NCI-H460 (cell line): ENCODE data around the gene FBXL14. TPM values are rescaled to one million over a fixed set of nuclear protein-coding genes. Genes with fewer than 3 reads are reported as not detected.
"Not testable (repeated sequence)": the region's sequence is repeated elsewhere in the genome, so short reads cannot be mapped to it uniquely, and the experiment has no call there.

Source experiments
- DNase-seq: peaks from one replicate; pipeline ENCODE4 v3.0.0-alpha.2; 2016; ENCODE audit warnings: low read depth; ENCODE audit errors: extremely low read depth
- total RNA-seq: library from RNA; depleted of rRNA; stranded (reverse); fragments of >200 nt; shearing (Covaris generic); gene quantifications from 2 replicates; pipeline ENCODE4 v1.2.3, GENCODE V29; 2014

Gene FBXL14
- total RNA-seq, 1 experiment from 2014 or later: 15.1 TPM

DNA sequence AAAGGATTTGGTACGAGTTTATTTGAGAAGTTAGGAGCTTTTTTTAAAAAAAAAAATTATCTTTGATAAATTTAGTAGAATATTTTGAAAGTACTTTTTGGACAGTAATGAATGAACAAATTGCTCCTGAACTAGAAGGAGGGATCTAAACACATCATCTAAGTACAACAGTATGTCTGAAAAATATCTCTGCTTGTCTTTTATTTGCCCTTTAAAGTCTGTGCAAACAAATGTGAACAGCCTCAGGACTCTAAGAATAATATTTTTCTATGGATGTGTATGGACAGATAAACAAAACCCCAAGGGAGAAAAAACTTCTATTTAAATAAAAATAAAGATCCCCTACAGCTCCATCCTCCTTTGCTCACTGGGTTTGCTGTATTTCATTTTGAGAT is 19.5 kb downstream of the FBXL14 start:
- DNase-seq: no peak

DNA sequence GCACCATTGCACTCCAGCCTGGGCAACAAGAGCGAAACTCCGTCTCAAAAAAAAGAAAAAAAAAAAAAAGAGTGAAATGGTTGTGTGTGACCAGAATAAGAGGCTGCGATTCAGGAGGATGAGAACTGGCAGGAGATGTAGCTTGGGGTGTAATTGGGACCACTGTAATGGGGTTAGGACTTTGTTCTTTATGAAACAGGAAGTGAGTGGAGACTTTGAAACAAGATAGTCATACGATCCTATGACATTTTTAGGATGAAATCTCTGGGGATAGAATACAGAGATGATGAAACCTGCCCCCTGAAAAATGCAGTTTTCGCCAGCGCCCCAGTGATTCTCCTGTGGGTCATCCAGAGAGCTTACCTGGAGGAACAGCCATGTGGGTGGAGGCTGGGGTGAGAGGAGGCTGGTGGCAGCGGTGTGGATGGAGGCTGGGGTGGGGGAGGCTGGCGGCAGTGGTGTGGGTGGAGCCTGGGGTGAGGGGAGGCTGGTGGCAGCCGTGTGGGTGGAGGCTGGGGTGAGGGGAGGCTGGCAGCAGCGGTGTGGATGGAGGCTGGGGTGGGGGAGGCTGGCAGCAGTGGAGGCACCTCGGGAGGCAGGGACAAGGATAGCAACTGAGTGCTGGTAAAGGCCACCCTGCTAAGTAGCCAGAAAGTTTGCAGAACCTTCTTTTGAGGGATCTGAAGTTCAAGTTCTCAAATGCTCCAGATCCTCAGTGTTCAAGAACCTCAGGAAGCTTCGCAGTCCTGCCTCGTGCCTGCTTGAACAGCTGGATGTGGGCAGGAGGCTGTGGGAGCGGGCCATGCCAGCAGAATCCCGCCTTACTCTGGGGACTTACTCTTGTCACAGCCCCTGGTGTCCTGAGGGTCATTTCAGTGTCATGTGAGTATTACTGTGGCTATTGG is 20.2 kb downstream of the FBXL14 start:
- no peak for DNase-seq

DNA sequence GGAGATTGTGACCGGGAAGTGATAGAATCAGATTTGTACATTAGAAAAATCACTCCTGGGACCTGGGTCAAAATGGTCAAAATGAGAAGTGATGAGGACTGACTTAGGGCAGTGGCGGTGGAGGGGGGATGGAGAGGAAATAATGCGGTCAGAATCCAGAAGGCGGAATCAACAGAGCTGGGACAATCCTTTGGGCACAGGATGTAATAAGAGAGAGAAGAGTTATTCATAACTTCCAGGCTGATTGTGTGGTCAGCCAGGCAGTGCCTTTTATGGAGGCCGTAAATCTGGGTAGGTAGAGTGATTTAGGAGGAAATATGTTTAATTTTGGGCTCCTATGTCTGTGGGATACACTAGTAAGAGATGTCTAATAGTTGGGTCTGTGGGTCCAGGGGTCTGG is 21.6 kb downstream of the FBXL14 start:
- no peak for DNase-seq

DNA sequence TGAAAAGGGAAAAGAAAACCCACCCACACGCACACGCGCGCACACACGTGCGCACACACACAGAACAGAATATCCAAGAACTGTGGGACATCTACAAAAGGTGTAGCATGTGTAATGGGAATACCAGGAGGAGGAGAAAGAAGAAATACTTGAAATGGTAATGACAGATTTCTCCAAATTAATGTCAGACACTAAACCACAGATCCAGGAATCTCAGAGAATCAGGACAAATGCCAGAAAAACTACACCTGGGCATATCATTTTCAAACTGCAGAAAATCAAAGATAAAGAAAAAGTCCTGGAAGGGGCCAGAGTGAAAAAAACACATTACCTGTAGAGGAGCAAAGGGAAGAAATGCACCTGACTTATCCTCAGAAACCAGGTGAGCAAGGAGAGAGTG is 26.5 kb downstream of the FBXL14 start:
- DNase-seq: no peak

DNA sequence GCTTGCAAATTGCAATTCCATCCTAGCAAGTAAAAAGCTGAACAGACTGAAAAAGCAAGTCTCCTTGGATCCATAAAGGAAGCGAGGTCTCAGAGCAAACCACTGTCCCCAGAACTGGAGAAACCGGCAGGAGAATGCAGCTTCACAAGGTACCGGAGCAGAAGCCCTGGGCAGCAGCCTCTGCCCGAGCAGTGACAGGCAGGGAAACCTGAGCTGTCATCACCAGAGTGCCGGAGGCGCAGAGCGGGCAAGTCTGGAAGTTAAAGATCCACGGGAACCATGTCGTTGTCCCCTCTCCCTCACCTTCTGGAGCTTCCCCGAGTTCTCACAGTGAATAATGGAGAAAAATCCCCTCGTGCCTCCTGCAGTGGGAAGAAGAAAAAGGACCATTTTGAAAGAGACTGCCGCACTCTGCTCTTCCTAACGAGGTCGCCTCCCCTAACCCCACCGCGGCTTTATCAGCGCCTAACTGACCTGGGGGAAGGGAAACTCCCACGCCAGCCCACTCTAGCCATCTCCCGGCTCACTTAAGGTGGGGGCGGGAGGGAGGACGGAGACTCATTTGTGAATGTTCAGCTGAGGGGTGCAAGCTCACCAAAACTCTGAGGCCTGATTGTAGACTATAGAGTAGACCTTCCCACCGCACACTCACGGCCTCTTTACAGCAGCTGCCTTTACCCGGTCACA is 27.8 kb downstream of the FBXL14 start:
- DNase-seq: no peak

DNA sequence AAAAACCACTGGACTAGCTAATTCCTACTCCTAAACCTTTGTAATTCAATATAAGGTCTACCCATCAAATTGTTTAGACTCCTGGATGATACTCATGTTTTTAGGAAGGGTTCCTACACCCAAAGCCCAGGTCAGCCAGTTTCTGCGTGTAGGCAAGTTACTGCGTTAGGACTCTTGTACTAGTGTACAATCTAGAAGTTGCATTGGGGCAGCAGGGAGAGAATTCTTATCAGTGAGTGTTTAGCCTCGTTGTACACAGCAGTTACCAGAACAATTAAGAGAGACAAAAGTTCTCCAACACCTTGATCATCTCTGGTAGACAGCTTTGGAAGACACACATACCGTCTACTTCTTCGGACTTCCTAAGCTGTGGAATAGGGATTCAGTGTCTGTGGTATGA is 29.2 kb downstream of the FBXL14 start:
- no peak for DNase-seq

DNA sequence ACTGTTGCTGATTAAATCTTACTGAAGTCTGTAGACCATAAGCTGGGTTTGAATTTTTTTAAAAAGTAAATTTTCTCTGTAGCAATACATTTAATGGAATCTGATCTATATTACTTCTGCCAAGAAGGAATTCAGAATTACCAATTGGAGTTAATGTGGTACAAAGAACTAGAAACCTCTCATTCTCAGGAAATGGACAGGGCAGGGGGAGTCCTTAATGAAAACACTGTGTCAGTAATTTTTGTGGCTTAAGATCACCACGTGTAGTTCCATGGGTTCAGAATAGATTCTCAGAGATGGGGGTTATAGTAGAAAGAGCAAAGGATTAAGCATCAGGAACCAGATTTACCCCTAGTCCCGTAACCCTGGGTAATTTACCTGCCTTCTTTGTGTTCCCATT is 30.3 kb downstream of the FBXL14 start:
- no peak for DNase-seq

DNA sequence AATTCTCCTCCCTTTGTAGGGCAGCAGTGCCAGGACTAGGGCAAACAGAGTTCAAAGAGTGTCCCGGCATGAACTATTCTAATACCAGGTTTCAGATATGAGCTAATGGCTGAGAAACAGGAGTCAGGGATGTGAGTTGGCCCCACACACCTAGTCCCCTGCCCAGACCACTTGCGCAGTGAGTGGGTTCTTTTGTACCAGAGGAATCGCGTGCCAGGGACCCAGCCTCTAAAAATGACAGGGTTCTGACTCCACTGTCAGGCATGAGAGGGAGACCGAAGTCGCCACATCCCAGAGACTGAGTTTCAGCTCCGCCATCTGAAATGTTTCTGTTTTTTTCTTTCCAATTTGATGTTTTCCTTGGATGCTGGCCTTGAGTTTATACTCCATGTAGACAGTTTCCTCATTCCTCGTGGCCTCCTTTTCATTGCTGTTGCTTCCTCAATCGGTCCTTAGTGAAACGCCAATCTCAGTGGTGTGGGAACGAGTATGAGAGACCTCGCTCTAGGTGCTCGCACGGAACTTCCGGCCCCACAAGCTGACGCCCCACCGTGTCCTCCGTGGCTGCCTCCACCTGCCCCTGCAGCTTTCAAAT is 31.5 kb downstream of the FBXL14 start:
- DNase-seq: no peak

DNA sequence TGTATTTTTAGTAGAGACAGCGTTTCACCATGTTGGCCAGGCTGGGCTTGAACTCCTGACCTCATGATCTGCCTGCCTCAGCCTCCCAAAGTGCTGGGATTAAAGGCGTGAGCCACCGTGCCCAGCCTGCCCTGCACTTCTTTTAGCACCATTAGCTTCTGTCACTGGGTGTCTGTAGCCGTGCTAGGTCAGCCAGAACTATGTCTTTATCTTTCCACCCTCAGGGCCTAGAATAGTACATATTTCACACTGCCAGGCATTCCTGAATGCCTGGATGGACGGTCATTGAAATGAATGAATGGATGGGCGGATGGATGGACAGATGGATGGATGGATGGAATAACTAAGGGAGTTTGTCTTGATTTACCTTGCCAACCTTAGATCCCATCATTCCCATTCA is 33.7 kb downstream of the FBXL14 start:
- DNase-seq: no peak

DNA sequence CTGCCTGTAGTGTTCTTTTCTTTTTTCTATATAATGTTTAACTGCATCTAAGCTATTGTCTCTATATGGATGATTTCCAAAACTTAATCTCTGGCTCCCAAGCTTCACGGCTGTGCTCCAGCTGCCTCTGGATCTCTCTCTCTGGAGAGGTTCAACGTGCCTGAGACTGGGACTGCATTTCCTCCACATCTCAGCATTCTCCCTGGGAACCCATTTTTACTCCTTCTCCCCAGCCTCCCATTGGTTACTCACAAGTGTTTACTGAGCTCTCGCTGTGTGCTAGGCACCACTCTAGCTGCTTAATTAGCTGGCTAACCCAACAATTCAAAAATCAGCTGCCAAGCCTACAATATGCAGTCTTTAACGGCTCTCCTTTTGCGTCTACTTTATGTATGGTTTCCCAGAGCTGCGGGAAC is 34.7 kb downstream of the FBXL14 start:
- DNase-seq: no peak

DNA sequence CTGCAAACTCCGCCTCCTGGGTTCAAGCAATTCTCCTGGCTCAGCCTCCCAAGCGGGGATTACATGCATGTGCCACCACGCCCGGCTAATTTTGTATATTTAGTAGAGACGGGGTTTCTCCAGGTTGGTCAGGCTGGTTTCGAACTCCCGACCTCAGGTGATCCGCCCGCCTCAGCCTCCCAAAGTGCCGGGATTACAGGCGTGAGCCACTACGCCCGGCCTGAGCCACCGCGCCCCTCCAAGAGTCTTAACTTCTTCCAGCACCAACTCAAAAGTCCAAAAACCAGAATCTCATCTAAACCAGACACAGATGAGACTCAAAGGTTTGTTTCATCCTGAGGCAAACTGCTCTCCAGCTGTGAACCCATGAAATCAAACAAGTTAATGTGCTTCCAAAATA is 36.3 kb downstream of the FBXL14 start:
- DNase-seq: not testable (repeated sequence)

DNA sequence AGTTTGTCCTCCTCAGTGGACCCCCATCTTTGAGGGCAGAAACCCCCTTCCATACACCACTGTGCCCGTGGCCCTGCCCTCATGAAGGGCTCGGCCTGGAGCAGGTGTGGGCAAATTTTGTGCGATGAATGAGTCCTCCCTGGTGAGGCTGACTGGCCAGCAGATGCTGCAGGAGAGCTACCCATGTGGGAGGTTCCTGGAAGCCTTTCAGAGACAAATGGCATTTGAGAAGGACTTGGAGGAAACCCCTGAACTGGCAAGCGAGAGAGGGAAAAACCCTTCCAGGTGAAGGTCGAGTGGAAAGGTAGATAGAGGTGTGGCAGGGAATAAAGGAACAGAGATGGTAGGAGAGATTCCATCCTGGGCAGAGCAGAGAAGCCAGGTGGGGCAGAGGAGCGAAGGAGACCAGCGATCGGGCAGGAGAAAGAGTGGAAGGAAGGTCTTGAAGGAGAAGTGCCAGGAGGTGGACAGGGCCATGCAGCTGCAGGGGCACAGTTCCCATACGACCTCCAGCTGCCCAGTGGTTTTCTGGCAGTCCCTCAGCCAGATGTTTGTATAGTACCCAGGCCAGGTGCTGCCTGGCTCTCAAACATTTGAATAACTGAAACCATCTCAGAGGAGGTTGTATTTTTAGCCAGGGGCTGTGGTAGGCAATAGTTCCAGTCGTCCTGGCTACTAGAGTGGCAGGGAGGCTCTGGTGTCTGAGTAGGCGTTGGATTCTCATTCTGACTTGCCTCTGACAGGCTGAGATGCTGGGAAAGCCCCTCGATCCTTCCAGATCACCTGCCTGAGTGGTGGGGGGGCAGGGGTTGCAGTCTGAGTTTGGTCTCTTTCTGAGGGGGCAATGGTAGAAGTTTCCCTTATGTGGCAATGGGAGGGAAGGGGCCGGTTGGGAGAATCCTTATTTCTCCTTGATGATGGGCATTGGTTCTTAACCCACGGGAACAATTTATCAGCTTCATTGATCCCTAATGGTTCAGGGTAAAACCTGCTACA is 40.1 kb downstream of the FBXL14 start:
- no peak for DNase-seq

DNA sequence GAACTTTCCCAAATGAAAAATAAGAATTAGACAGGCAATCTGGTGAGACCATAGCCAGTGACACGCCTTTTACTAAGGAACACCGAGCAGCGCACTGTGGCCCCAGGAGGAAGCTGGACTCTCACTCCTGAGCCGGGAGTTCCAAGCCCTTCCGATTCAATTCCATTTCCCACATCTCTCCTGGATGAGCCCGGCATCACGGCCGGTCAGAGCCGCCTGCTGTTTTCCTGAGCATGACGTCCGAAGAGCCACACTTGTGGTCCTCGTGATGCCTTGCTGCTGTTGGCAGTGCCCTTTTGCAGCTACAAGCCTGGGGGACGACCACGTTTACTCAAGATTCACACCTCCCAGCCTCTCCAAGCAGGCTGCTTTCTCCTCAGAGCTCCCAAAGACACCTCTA is 40.8 kb downstream of the FBXL14 start:
- DNase-seq: no peak

DNA sequence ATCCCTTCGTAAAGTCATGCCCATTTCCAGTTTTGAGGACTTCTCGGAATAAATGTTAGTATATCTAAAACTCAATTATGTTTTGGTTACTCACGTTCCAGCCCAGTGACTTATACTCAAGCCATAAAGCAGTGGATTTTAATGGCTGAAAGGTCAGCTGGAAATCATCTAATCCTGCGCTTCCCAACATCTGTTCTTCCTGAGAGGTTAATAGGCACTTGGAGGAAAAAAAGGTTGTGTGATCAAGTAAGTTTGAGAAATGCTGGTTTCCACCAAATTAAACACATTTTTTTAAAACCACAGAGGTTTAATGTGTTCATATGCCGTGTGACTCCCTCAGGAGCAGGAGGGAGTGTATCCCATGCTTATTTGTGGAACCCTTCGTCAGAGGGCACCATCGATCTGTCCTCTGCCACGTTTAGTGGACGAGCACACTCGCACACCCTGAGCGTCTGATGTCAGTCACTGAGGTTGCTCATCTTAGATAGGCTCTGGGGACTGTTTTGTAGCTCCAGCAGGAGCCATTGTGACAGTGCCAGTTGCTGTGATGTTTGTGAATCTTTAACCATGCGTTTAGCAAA is 41.4 kb downstream of the FBXL14 start:
- no peak for DNase-seq

DNA sequence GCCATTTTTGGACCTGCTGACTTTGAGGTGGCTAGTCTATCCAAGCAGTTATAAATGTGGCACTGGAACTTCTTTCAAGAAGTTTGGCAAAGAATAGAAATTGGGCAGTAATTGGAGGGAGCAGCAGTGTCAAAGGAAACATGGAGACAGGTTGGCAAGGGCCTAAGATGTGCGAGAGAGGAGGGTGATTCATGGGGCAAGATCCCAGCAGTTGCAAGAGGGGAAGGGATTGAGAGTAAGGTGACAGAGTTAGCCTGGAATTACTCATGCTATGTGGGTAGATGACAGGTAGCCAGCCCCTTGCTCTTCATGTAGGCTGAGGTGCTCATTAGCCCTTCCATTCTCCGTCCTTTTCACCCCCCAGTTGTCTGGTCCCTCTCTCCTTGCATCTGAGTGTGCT is 42.2 kb downstream of the FBXL14 start:
- DNase-seq: no peak

DNA sequence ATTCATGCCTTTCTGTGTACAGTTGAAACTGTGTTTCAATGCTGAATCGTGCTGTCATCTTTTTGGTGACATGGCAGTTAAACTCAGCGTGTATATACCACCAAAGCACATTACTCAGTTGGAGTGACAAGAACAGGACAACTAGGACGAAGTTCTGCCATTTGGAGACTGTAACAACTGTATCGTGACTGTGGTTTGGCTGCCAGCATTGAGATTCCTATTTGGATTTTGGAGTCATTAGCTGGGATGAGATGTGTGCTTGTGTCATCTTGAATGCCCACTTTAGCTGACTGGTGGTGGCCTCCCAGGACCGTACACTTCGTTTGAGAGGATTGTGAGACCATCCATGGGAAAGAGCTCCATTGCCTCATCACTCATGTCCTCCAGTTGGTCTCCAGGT is 42.9 kb downstream of the FBXL14 start:
- no peak for DNase-seq

DNA sequence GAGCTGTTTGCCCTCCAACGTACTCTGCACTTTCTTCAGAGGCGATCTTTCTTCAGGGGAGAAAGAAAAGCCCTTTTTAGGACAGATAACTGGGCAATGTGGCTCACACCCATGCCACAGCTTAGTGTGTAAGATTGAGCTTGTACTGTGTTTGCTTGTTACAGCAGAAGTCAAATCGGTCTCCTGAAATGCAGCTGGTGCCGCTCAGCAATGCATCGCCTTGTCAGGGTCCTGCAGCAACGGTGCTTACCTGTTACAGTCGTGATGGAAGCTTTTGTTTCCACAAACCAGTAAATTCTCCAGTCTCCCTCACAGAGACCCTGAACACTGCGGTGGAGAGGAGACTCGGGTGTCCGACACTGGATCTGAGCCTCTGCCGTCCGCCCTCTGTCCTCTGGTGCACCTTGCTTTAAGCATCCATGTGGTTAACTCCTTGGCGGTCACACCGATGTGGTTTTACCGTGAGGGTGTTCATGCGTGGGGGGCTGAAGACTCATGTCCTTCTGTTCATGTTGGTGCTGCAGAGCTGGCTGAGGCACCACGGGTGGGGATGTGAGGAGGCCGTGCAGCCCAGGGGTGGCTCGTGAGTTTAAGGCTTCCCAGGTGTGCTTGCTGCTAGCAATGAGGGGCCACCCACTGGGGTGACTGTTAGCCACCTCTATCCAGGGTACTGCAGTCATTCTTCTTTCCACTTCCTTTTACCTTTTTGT is 47.3 kb downstream of the FBXL14 start:
- DNase-seq: no peak

DNA sequence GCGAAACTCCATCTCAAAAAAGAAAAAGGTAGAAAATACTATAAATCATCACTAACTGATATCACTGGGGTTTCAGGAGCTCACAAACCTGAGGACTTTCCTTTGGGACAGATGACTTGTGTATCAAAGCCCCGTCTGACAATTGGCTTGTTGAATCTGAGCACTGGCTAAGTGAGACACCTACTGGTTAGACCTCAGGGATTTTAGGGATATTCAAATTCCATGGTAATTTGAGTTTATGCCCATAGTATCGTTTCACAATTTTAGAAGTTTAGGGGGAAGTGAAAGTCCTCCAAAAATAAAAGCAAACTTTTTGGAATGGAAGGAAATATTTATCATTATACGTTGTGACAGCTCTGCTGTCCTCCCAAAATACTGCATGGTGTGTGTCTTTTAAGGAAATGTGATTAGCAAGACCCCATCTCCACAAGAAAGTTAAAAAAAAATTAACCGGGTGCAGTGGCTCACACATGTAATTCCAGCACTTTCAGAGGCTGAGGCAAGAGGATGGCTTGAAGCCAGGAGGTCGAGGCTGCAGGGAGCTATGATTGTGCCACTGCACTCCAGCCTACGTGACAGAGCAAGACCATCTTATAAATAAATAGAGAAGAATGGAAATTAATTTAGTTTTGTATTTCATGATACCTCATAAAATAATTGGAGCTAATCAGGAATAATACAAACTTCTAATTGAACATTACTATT is 49.2 kb downstream of the FBXL14 start:
- DNase-seq: peak; percentile 26

DNA sequence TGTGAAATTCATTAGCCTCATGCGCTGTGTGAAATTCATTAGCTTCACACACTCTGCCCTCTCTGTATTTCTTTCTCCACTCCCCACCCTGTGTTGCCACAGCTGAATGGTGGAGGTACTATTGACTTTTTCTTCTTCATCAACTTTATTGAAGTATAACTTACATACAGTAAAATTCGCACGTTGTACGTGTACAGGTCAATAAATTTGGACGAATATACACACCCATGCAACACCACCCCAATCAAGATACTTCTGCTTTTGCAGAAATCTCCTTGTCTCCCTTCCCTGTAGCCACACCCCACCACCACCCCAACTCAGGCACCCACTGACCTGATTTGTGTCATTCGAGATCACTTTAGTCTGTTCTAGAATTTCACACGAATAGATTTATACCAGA is 51.8 kb downstream of the FBXL14 start:
- no peak for DNase-seq
